Measurements from ENCODE around the gene OR2AG2.

OR2AG2 gene

DNA sequence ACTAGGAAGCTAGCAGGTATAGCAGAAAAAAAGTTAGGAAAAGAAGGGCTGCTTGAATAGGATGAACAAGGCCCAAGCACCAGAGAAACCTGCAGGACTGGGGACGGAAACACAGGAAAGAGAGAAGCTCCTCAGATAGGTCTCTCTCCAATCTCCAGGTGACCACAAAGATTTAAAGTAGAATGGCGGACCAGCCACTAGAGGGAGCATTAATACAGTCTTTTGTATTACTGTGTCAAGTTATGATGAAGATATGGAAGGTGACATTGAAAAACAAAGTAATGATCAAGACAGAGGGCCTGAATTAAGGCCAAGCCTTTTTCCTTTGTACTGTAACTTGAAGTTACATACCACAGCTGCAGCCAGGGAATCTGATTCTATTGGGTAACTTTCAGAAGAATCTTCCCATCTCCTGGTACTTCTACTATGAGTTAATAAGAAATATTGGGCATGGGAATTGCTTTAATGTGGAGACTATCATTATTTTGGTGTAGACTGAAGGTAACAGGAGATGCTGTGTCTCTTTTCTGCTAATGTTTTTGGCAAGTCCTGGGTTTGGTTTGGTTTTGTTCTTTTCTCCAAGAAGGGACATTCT is 33.8 kb downstream of the OR2AG2 start:
- DNase-seq, result no peak

DNA sequence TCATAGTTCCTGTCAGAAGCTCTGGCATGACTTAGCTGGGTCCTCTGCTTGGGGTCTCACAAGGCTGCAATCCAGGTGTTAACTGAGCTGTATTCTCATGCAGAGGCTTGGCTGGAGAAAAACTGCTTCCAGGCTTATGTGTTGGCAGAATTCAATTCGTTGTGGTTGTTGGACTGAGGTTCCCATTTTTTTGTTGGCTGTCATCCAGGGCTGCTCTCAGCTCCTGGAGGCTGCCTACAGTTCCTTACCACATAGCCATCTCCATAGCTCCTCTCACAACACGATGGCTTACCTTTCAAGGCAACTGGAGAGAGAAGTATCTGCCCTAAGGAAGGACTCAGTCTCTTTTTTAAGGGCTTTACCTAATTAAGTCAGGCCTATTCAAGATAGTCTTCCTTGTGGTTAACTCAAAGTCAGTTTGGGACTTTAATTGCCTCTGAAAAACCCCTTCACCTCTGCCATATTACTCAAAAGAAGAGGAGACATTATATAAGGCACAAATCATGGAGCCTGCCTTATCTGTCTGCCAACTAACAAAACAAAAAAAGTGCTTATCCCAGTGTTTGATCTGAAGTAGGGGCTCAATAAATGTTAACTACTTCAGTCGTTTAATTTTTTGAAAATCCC is 35.2 kb downstream of the OR2AG2 start:
- DNase-seq, result no peak

DNA sequence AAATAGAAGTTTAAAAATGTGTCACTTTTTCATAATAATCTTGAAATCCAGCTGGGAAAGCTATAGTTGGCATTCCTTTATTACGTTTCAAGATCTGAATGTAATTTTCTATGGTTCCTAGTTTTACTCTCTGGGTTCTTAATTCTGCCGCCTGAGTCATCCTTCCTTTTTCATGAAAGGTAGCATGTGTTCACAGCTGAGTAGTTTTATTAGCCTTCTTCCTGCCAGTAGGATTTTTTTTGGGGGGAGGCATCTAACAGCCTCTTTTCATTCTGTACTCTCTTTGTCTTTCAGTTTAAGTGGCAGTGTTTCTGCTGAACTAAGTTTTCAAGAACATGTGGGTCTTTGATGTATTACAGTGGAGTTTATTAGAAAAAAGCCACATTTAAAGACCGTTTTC is 36.5 kb downstream of the OR2AG2 start:
- no peak for DNase-seq

DNA sequence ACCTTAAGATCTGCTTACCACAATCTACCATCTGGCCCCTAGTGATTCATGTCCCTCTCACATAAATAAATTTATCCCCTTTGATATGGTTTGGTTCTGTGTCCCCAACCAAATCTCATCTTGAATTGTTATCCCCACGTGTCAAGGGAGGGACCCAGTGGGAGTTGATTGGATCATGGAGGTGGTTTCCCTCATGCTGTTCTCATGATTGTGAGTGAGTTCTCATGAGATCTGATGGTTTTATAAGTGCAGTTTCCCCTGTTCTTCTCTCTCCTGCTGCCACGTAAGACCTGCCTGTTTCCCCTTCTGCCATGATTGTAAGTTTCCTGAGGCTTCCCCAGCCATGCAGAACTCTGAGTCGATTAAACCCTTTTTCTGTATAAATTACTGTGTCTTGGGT is 37.2 kb downstream of the OR2AG2 start:
- no peak for DNase-seq

DNA sequence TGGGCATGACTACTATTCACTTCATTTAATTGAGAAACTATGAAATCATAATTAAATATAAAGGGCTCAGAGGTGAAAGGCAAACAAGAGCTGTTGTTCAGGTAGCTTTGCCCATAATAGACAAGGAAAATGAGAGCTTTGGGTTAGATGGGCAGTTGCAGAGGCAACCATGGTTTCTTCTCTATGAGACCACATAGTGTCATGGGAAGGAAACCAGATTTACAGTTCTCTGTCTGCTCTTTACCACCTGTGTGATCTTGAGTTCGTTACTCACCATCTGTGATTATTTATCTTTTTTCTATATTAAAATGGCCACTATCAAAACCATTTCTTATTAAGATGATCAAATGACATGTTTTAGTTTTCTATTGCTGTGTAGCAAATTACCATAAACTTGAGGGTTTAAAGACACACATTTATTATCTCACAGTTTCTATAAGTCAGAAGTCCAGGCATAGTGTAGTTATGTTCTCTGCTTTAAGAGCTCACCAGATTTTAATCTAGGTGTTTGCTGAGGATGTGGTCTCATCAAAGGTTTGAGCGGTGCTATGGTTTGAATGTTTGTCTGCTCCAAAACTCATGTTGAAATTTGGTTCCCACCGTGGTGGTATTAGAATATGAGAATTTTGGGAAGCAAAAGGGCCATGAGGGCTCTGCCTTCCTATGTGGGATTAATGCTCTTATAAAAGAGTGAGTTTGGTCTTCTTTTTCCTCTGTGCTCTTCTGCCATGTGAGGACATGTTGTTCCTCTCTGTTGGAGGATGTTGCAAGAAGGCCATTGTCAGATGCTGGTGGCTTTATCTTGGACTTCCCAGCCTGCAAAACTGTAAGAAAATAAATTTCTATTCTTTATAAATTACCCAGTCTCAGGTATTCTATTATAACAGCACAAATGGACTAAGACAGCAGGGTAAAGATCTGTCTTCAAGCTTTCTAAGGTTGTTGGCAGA is 38.2 kb downstream of the OR2AG2 start:
- DNase-seq, result no peak

DNA sequence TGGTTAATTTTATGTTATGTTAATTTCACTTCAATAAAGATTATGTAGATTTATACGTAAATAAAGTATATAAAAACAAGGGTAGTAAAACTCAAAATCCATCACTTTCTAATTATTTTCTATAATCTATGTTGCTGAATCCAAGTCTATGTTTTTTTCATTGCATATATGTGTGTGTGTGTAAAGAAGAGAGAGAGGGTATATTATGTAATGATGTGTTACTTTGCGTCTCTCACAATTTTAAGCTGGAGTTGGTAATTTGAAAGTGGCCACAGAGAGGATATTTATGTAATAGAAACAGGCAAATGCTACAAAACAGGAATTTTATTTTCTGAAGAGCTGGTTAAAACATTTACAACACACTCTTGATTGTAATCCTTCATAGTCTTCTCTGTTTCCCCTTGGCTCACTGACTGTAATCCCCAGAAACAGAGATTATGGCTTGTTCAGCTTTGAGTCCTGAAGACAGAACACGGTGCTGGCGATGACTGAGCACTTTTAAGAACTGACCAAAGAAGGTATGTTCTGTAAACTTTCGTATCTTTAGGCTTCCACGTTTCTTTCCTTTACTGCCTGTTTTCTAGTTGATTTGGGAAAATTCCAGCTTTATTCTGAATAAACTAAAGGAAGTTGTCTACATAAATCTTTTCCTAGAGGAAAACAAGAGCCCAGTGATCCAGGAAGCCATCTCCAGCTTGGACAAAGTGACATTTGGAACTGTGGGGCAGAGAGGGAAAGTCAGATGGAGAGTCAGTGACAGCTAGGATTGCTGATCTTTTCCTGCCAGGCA is 43.6 kb downstream of the OR2AG2 start:
- no peak for DNase-seq

DNA sequence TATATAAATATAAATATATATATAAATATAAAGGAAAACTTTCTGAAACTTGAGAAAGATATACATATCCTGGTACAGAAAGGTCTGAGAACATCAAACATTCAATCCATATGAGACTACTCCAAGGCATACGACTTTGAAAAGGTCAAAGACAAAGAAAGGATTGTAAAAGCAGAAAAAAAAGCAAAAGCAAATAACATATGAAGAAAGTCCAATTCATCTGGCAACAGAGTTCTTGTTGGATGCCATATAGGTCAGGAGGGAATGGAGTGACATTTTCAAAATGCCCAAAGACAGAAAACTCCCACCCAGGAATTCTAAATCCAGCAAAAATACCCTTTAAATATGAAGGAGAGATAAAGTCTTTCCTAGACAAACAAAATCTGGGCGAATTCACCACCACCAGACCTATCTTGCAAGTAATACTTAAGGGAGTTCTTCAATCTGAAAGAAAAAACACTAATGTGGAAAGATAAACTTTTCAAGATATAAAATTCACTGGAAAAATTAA is 46.3 kb downstream of the OR2AG2 start:
- DNase-seq, result no peak

DNA sequence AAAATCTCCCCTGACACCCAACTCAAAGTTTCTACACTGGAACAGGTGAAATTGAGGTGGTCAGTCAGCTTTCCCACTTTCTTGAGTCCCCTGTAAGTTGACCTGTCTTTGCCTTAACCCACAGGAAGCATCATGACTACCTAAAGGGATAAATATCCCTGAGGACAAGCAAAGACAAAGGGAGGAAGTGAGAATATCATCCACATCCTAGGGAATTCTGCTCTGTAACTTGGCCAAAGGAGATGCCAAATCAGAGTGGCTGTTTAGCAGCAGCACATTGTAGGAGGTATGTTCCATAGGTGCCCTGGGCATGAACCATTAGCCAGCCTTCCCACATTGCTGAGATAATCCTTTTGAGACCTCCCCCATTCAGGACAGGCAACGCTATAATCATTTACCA is 47.8 kb downstream of the OR2AG2 start:
- no peak for DNase-seq

DNA sequence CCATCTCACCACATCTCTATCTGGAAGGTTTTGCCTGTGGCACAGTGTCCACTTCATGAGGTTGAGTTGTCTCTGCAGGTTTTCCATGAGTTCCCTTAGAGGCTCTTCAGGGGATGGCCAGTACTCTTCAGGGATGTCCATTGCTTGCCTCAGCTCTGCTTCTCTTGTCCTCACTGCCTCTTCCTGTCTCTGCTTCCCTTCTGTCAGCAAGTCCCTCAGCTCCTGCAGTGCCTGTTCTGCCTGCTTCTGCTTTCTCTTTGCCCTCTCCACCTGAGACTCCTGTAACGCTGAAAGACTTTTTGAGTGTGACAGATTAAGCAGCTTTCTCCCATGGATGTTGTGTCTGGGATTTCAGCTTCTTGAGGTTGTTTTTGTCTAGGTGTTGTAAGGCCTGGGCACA is 50.4 kb downstream of the OR2AG2 start:
- no peak for DNase-seq

DNA sequence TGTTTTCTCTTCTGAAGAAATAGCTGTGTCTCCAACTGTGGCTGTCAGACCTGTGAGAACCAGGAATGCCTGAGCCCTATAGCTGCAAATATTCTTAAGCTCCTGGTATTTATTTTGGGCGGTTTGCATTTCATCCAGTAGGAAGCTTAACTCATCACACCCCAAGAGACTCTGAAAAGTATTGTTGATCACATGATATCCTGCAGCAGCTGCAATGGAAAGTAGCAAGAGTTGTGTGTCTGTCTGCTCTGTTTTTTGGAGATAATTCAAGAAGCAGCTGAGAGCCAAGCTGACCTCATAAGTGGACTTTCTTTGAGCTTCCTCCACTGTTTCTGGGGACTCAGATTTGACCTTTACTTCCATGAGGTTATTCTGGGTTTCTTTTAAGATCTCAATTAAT is 52.2 kb downstream of the OR2AG2 start:
- no peak for DNase-seq

DNA sequence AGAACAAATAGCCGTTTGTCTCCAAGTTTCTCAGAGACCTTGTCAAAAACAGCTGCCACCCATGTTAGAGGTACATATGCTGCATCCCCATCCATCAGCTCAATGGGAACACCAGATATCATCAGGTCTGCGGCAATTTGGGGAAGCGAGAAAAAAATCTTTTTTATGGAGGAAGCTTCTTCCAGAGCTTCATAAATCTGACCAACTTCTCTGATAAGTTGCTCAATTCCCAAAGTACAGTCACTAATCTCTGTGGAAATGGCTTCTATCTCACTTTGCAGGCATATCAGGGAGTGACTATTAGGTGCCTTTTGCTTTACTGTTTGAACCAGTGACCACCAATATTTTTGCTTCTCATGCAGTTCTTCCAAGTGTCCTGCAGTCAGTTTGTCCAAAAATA is 54.4 kb downstream of the OR2AG2 start:
- no peak for DNase-seq
